Ascending aorta (tissue), 2 donors: Measurements from ENCODE around the gene TRAPPC2L. TPM values are rescaled to one million over a fixed set of nuclear protein-coding genes. Genes with fewer than 3 reads are reported as not detected.

Experiments used
- DNase-seq, 2 donors: peaks; one replicate each; pipeline ENCODE4 v3.0.0-alpha.2; 2019; ENCODE audit warnings: low spot score in 2 of 2
- H3K27ac ChIP-seq, 2 donors: fragments of 200-600 bp; sonication (generic); one replicate each; pipeline ENCODE4 v1.5.1; 2016 to 2017; ENCODE audit warnings: mild to moderate bottlenecking in 1 of 2
- H3K27me3 ChIP-seq: fragments of 200-600 bp; sonication (generic); one replicate; pipeline ENCODE4 v1.5.1; 2017
- H3K36me3 ChIP-seq, 2 donors: fragments of 200-600 bp; sonication (generic); one replicate each; pipeline ENCODE4 v1.5.1; 2016
- H3K4me1 ChIP-seq, 2 donors: fragments of 200-600 bp; sonication (generic); one replicate each; pipeline ENCODE4 v1.5.1; 2016 to 2017; ENCODE audit warnings: mild to moderate bottlenecking in 1 of 2
- H3K4me3 ChIP-seq, 2 donors: fragments of 200-600 bp; sonication (generic); one replicate each; pipeline ENCODE4 v1.5.1; 2016 to 2017; ENCODE audit warnings: mild to moderate bottlenecking in 1 of 2
- H3K9me3 ChIP-seq, 2 donors: fragments of 200-600 bp; sonication (generic); one replicate each; pipeline ENCODE4 v1.5.1; 2016
- CTCF ChIP-seq, 3 experiments: fragments of 200-600 bp in 2 of 3; fragments of 450-650 bp in 1 of 3; sonication (generic) in 2 of 3; IDR thresholded peaks; one replicate each; pipeline ENCODE4 v1.5.1; 2016 to 2019; ENCODE audit warnings: antibody characterized with exemption in 3 of 3, mild to moderate bottlenecking in 1 of 3, moderate library complexity in 1 of 3
- intact Hi-C: fragments of 100-400 bp; cut with DNase I; formaldehyde crosslinking; loops from one replicate; pipeline ENCODE4 v1.15.1; 2023
- total RNA-seq: library from RNA; depleted of rRNA; stranded (reverse); fragments of >200 nt; gene quantifications from one replicate; pipeline ENCODE4 v1.1.0, GENCODE V29; 2016

Gene TRAPPC2L
- total RNA-seq, 1 donor from 2014 or later = 7.6 TPM

- Histone ChIP-seq H3K4me3 (no peak overlapping the region), H3K9me3 (no peaks in the 10 kb centered on the region), H3K27me3 (no peaks in the 10 kb centered on the region), H3K27ac (no peak overlapping the region), H3K4me1 (peaks cover 0 to 7% of the 10 kb centered on the region in 2 donors), H3K36me3 (peaks cover 3 to 13% of the 10 kb centered on the region in 2 donors)
- no peak for TF ChIP-seq CTCF (IDR thresholded peaks at IDR 0.05)
- intact Hi-C loops = no loop called here
- DNase-seq = no peak
These were observed 40.0 kb upstream of the TRAPPC2L start for GRCh38 chr16:88816736-88817535.

GRCh38 chr16:88817785-88818574 is 38.9 kb upstream of the TRAPPC2L start:
- intact Hi-C loops = no loop called here
- peaks cover 12 to 23% of the 10 kb centered on the region in 2 donors for H3K36me3 ChIP-seq

GRCh38 chr16:88818575-88818874 is 38.4 kb upstream of the TRAPPC2L start:
- H3K36me3 ChIP-seq = peaks cover 12 to 26% of the 10 kb centered on the region in 2 donors
- no peaks in the 10 kb centered on the region for H3K27me3 ChIP-seq
- intact Hi-C loops = no loop called here
- TF ChIP-seq CTCF (IDR thresholded peaks at IDR 0.05) = no peak
- no peaks in the 10 kb centered on the region for H3K9me3 ChIP-seq
- H3K4me1 ChIP-seq = no peaks in the 10 kb centered on the region
- no peak overlapping the region for H3K27ac ChIP-seq
- no peak for DNase-seq
- no peak overlapping the region for H3K4me3 ChIP-seq

More at GRCh38 chr16:88817785-88818574, 38.9 kb upstream of the TRAPPC2L start:
- H3K27ac ChIP-seq = no peak overlapping the region
- no peak for DNase-seq
- no peak for TF ChIP-seq CTCF (IDR thresholded peaks at IDR 0.05)
- no peaks in the 10 kb centered on the region for H3K27me3 ChIP-seq
- no peak overlapping the region for H3K4me3 ChIP-seq
- H3K9me3 ChIP-seq = no peaks in the 10 kb centered on the region
- H3K4me1 ChIP-seq = peaks cover 0 to 4% of the 10 kb centered on the region in 2 donors

DNA sequence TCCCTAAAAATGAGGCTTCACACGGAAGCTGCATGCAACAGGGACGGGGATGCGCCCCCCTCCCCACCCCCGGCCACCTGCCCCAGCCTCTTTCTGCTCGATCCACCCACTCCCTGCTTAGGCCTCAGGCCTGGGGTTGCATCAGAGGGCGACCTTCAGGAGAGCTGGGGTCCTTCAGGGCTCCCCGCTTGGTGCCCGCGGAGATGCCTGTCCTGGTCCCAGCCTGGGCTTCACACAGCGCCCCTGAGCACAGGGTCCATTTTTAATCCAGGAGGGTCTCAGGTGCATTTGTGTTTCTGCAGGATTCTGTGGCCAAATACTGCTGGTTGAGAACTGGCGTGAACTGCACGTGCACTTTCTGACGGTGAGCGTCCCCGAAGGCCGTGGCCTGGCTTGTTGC is 37.8 kb upstream of the TRAPPC2L start:
- Histone ChIP-seq H3K4me3 (no peak overlapping the region), H3K27me3 (no peaks in the 10 kb centered on the region), H3K9me3 (no peaks in the 10 kb centered on the region), H3K36me3 (peaks cover 12 to 31% of the 10 kb centered on the region in 2 donors), H3K4me1 (no peaks in the 10 kb centered on the region), H3K27ac (no peak overlapping the region)
- DNase-seq = no peak
- no peak for TF ChIP-seq CTCF (IDR thresholded peaks at IDR 0.05)
- intact Hi-C loops = no loop called here

DNA sequence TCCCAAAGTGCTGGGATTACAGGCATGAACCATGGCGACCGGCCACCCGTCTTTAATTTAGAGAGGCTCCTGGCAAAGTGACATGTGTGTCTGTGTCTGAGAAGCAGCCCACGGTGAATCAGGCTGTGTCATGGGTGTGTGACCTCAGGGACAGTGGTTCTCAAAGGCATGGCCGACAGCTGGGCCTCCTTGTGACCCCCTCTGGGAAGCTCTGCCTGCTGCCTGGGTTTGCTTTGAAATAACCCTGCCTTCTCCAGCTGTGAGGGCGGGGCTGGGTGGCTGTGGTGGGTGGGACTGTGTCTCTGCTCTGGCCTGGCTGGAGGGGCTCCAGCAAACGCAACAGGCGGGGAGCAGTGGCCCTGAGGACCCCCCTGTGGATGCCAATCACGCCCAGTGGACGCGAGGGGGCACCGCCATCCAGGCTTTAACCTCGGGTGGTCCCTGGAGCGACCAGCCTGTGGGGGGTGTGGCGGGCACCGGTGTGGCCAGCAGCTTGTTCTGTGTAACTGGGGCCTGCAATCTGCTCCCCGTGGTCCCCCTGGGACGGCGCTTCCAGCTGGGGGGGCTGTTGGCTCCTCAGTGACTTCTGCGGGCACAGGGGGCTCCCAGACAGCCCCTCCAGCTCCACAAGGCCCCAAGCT is 36.4 kb upstream of the TRAPPC2L start:
- H3K4me3 ChIP-seq = no peak overlapping the region
- H3K36me3 ChIP-seq = peaks cover 19 to 35% of the 10 kb centered on the region in 2 donors
- H3K27ac ChIP-seq = no peak overlapping the region
- no peaks in the 10 kb centered on the region for H3K27me3 ChIP-seq
- no peak for TF ChIP-seq CTCF (IDR thresholded peaks at IDR 0.05)
- no peak for DNase-seq
- no peaks in the 10 kb centered on the region for H3K4me1 ChIP-seq
- H3K9me3 ChIP-seq = no peaks in the 10 kb centered on the region
- intact Hi-C loops = no loop called here
